DND-41 (cell line): ENCODE measurements around the gene PIK3C3.

Source experiments
- EZH2 ChIP-seq: IDR thresholded peaks from 3 replicates; pipeline ENCODE4 v1.6.1; 2012; ENCODE audit warnings: borderline replicate concordance, low read depth, mild to moderate bottlenecking, moderate library complexity, low read length, inconsistent platforms; ENCODE audit not compliant: severe bottlenecking
- TF ChIP-seq, protein P1 (sequence below): IDR thresholded peaks from 2 replicates; pipeline ENCODE4 v1.5.1; 2012; ENCODE audit warnings: borderline replicate concordance, low read length, moderate library complexity, mild to moderate bottlenecking; ENCODE audit not compliant: poor library complexity, severe bottlenecking; ENCODE audit errors: extremely low read depth

DNA sequence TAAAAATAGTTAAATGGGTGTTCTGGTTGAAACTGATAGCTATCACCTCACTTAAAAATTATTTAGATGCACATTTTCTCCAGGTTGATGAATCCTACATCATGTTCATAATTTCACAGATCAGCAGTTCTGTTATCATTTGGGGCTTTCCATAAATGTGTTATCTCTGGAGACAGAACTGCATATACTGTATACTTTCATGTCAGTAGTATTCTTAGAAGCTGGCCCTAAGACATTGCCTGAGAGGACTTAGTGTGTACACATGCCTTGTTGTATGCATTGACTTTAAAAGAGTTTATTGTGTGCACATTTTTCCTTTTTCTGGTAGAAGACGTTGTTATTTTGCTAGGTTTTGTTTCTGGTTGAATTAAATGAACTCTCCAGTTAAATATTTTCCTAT is 41.0 kb downstream of the PIK3C3 start:
- TF ChIP-seq, protein P1, sequence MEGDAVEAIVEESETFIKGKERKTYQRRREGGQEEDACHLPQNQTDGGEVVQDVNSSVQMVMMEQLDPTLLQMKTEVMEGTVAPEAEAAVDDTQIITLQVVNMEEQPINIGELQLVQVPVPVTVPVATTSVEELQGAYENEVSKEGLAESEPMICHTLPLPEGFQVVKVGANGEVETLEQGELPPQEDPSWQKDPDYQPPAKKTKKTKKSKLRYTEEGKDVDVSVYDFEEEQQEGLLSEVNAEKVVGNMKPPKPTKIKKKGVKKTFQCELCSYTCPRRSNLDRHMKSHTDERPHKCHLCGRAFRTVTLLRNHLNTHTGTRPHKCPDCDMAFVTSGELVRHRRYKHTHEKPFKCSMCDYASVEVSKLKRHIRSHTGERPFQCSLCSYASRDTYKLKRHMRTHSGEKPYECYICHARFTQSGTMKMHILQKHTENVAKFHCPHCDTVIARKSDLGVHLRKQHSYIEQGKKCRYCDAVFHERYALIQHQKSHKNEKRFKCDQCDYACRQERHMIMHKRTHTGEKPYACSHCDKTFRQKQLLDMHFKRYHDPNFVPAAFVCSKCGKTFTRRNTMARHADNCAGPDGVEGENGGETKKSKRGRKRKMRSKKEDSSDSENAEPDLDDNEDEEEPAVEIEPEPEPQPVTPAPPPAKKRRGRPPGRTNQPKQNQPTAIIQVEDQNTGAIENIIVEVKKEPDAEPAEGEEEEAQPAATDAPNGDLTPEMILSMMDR: no peak
- TF ChIP-seq EZH2: no peak
